Activated CD8-positive, alpha-beta memory T cell treated with anti-CD3 and anti-CD28 coated beads, Interleukin-2, amount 50 U/mL, for 24 hours (primary cell): Measurements from ENCODE around the gene NACA2.
"Not testable (repeated sequence)": the region's sequence is repeated elsewhere in the genome, so short reads cannot be mapped to it uniquely, and the experiment has no call there.

Experiments
- DNase-seq: peaks from one replicate; pipeline ENCODE4 v3.0.0-alpha.2; 2020; ENCODE audit errors: extremely low read depth

Gene NACA2

GRCh38 chr17:61599608-61600007, 8.6 kb upstream of the NACA2 start:
- DNase-seq: no peak

- DNase-seq: no peak
These were observed 7.0 kb upstream of the NACA2 start for GRCh38 chr17:61598014-61598413.

- no peak for DNase-seq
These were observed 6.6 kb upstream of the NACA2 start for GRCh38 chr17:61597607-61598006.

GRCh38 chr17:61595418-61596186, 4.6 kb upstream of the NACA2 start:
- DNase-seq: no peak

GRCh38 chr17:61594294-61594825, 3.3 kb upstream of the NACA2 start:
- DNase-seq: no peak

GRCh38 chr17:61593426-61593825, 2.4 kb upstream of the NACA2 start:
- DNase-seq: no peak

GRCh38 chr17:61591930-61592329, 911 bp upstream of the NACA2 start:
- DNase-seq: no peak

GRCh38 chr17:61589990-61590389, 1.0 kb downstream of the NACA2 start:
- no peak for DNase-seq

GRCh38 chr17:61587807-61588660, 3.0 kb downstream of the NACA2 start:
- no peak for DNase-seq

GRCh38 chr17:61587242-61587641, 3.8 kb downstream of the NACA2 start:
- no peak for DNase-seq

GRCh38 chr17:61586622-61587021, 4.4 kb downstream of the NACA2 start:
- not testable (repeated sequence) for DNase-seq

- no peak for DNase-seq
These were observed 4.9 kb downstream of the NACA2 start for GRCh38 chr17:61586031-61586566.

- DNase-seq: no peak
These were observed 6.2 kb downstream of the NACA2 start for GRCh38 chr17:61584866-61585265.

GRCh38 chr17:61584266-61584665, 6.8 kb downstream of the NACA2 start:
- DNase-seq: no peak

GRCh38 chr17:61583660-61584264, 7.3 kb downstream of the NACA2 start:
- DNase-seq: no peak

GRCh38 chr17:61583242-61583641, 7.8 kb downstream of the NACA2 start:
- no peak for DNase-seq

- no peak for DNase-seq
These were observed 8.4 kb downstream of the NACA2 start for GRCh38 chr17:61582593-61582992.

- no peak for DNase-seq
These were observed 9.2 kb downstream of the NACA2 start for GRCh38 chr17:61581611-61582349.

GRCh38 chr17:61580502-61580901, 10.5 kb downstream of the NACA2 start:
- DNase-seq: no peak

- DNase-seq: no peak
These were observed 11.1 kb downstream of the NACA2 start for GRCh38 chr17:61579961-61580360.

GRCh38 chr17:61579347-61579746, 11.7 kb downstream of the NACA2 start:
- no peak for DNase-seq
